ENCODE results near the gene EPB41L1. TPM values are rescaled to one million over a fixed set of nuclear protein-coding genes. Genes with fewer than 3 reads are reported as not detected.

Gene EPB41L1
- total RNA-seq, 1 experiment from 2014 or later, result 121 TPM

DNA sequence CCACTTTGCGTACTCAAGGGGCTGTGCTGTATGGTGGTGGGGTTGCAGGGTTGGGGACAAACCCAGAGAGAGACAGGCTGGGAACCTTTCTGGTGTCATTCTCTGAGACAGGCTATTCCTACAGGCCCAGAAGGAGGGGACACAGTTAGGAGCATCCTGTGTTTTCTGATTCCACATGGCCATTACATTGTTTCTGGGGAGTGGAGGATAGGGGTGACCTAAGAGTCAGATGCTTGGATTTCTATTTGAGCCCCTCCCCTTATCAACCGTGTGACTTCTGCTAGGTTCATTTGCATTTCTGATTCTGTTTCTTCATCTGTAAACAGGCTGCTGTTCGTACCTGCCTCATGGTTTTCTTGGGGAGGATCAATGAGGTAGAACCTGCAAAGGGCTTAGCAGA lies 29.4 kb upstream of the EPB41L1 start:
- CTCF ChIA-PET, result interaction anchor here (0.8 kb wide), 1 partner anchor 13 kb away, joined by 5 read pairs; no protein-coding TSS in a partner anchor
- Mint-ChIP-seq H3K36me3 (ENCODE audit: insufficient read depth, unreplicated experiment) (peaks cover 27% of the 10 kb centered on the region), H3K9me3 (ENCODE audit: low read depth, unreplicated experiment) (no peaks in the 10 kb centered on the region), H3K4me3 (ENCODE audit: low read depth, unreplicated experiment) (no peak overlapping the region), H3K4me1 (ENCODE audit: low read depth, unreplicated experiment) (peaks cover 72% of the 10 kb centered on the region), H3K27me3 (ENCODE audit: unreplicated experiment) (no peaks in the 10 kb centered on the region), H3K27ac (ENCODE audit: unreplicated experiment) (no peak overlapping the region)
- intact Hi-C loops (cut with micrococcal nuclease; ENCODE audit: unreplicated experiment), result no loop called here
- BruUV-seq (replicated peaks), result no TSS peak
- no peak for DNase-seq
- TF ChIP-seq, protein P1, sequence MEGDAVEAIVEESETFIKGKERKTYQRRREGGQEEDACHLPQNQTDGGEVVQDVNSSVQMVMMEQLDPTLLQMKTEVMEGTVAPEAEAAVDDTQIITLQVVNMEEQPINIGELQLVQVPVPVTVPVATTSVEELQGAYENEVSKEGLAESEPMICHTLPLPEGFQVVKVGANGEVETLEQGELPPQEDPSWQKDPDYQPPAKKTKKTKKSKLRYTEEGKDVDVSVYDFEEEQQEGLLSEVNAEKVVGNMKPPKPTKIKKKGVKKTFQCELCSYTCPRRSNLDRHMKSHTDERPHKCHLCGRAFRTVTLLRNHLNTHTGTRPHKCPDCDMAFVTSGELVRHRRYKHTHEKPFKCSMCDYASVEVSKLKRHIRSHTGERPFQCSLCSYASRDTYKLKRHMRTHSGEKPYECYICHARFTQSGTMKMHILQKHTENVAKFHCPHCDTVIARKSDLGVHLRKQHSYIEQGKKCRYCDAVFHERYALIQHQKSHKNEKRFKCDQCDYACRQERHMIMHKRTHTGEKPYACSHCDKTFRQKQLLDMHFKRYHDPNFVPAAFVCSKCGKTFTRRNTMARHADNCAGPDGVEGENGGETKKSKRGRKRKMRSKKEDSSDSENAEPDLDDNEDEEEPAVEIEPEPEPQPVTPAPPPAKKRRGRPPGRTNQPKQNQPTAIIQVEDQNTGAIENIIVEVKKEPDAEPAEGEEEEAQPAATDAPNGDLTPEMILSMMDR (IDR thresholded peaks at IDR 0.05; ENCODE audit: unreplicated experiment), result no peak

DNA sequence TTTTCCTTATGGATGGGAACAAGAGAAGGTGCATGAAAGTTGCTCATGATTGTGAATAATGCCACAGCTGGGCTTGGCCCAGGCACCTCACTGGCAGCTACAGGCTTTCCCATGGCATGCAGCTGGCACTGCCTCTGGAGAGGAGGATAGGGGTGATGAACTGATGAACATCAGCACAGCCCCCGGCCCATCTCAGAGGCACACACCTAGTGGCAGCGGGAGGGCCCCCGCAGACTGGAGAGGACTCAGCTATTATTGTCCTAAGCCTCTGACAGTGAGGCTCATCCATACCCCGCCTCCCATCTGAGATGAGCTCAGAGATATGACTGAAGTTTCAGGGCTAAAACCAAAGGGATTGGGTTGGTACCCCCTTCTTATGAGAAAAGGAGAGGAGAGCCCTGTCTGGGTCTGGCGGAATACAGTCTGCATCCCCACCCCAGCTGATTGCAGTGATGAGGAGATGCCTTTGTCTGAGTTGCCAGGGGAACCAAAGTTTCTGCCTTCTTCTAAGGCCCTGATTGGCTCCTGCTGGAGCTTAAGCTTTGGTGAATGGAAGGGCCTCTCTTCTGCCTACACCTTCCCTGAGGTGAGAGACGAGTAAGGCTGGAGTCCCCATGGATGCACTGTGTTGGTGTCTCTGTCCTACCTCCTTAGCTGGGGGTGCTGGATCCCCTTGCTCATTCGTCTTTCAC lies 27.6 kb upstream of the EPB41L1 start:
- H3K36me3 Mint-ChIP-seq (ENCODE audit: insufficient read depth, unreplicated experiment), result peaks cover 16% of the 10 kb centered on the region
- peaks cover 64% of the 10 kb centered on the region for H3K4me1 Mint-ChIP-seq (ENCODE audit: low read depth, unreplicated experiment)
- no peak for DNase-seq
- intact Hi-C loops (cut with micrococcal nuclease; ENCODE audit: unreplicated experiment), result no loop called here
- CTCF ChIA-PET, result interaction anchor here (1.2 to 1.5 kb wide), 2 partner anchors 12 to 41 kb away, joined by 3 to 4 read pairs; no protein-coding TSS in a partner anchor
- no peaks in the 10 kb centered on the region for H3K9me3 Mint-ChIP-seq (ENCODE audit: low read depth, unreplicated experiment)
- no peaks in the 10 kb centered on the region for H3K27me3 Mint-ChIP-seq (ENCODE audit: unreplicated experiment)
- BruUV-seq (replicated peaks), result no TSS peak
- no peak overlapping the region for H3K4me3 Mint-ChIP-seq (ENCODE audit: low read depth, unreplicated experiment)
- TF ChIP-seq, protein P1 (IDR thresholded peaks at IDR 0.05; ENCODE audit: unreplicated experiment), result no peak
- H3K27ac Mint-ChIP-seq (ENCODE audit: unreplicated experiment), result no peak overlapping the region

DNA sequence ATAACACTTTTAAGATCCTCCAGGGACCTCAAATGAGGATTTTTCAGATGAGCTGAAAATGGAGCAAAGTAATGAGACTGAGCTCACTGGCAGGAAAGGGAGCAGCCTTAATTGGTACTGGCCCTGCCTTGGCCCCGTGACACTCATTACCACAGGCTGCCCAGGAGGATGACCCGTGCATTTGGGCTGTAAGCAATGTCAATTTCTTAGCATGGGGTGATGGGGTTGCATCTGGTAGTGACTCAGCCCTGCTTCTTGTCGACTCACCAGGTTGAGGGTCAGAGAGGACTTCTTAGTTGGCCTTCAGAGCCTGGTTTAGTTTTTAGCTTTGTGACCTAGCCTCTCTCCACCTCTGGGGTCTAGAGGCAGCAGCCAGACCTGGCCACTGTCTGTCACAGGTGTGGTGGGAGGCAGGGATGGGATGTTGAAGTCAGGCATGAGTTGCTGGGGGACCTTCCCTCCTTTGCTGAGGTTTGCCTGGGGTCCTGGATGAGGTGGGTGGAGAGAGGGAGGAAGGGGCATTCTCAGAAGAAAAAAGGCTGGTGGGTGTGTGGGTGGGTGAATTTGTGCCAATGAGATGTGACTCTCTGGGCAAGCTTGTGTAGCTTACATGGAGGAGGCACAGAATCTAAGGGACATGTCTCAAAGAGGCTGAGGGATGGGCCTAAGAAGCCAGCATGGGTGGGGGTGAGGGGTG lies 25.9 kb upstream of the EPB41L1 start:
- Mint-ChIP-seq H3K36me3 (ENCODE audit: insufficient read depth, unreplicated experiment) (peaks cover 10% of the 10 kb centered on the region), H3K27ac (ENCODE audit: unreplicated experiment) (no peak overlapping the region), H3K9me3 (ENCODE audit: low read depth, unreplicated experiment) (no peaks in the 10 kb centered on the region), H3K27me3 (ENCODE audit: unreplicated experiment) (no peaks in the 10 kb centered on the region), H3K4me1 (ENCODE audit: low read depth, unreplicated experiment) (peaks cover 47% of the 10 kb centered on the region), H3K4me3 (ENCODE audit: low read depth, unreplicated experiment) (no peak overlapping the region)
- TF ChIP-seq, protein P1 (IDR thresholded peaks at IDR 0.05; ENCODE audit: unreplicated experiment), result no peak
- BruUV-seq (replicated peaks), result no TSS peak
- no peak for DNase-seq
- CTCF ChIA-PET, result interaction anchor here (1.5 kb wide), 1 partner anchor 10 kb away, joined by 4 read pairs; no protein-coding TSS in a partner anchor
- intact Hi-C loops (cut with micrococcal nuclease; ENCODE audit: unreplicated experiment), result no loop called here

DNA sequence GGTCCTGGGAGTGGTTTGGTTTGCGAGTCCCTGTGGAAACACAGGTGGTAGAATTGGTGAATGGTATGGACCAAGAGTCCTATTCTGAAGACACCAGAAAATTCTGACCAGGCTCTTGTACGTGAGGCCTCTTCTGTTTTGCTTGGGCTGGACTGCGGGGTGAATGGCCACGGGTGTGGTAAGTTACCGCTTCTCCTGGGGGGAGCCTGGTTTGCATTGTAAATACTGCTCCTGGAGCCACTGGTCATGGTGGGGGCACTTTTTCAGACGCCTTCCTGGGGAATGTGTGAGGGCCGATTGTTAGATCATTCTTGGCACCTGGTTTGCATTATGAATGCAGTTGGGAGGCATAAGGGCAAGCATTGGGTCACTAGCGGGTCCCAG lies 25.4 kb upstream of the EPB41L1 start:
- BruUV-seq (replicated peaks), result no TSS peak
- no peak overlapping the region for H3K27ac Mint-ChIP-seq (ENCODE audit: unreplicated experiment)

More for the DNA sequence above, 25.4 kb upstream of the EPB41L1 start:
- no peak overlapping the region for H3K4me3 Mint-ChIP-seq (ENCODE audit: low read depth, unreplicated experiment)
- CTCF ChIA-PET, result no interaction called here
- intact Hi-C loops (cut with micrococcal nuclease; ENCODE audit: unreplicated experiment), result no loop called here
- TF ChIP-seq, protein P1 (IDR thresholded peaks at IDR 0.05; ENCODE audit: unreplicated experiment), result no peak
- peaks cover 43% of the 10 kb centered on the region for H3K4me1 Mint-ChIP-seq (ENCODE audit: low read depth, unreplicated experiment)
- no peaks in the 10 kb centered on the region for H3K9me3 Mint-ChIP-seq (ENCODE audit: low read depth, unreplicated experiment)
- DNase-seq, result no peak
- H3K36me3 Mint-ChIP-seq (ENCODE audit: insufficient read depth, unreplicated experiment), result peaks cover 10% of the 10 kb centered on the region
- no peaks in the 10 kb centered on the region for H3K27me3 Mint-ChIP-seq (ENCODE audit: unreplicated experiment)

Data from Calu3 (cell line).